Brain microvascular endothelial cell (primary cell): Measurements from ENCODE around the gene PDZRN3.

Experiments
- DNase-seq: peaks from one replicate; pipeline ENCODE4 v3.0.0-alpha.2; 2020
- H3K27ac ChIP-seq: fragments of 250-450 bp; sonication (Bioruptor Pico); 2 replicates; pipeline ENCODE4 v1.5.1; 2020; ENCODE audit warnings: mild to moderate bottlenecking, moderate library complexity
- H3K27me3 ChIP-seq: fragments of 250-450 bp; sonication (Bioruptor Pico); replicated peaks from 2 replicates; pipeline ENCODE4 v1.5.1; 2020; ENCODE audit warnings: mild to moderate bottlenecking
- H3K36me3 ChIP-seq: fragments of 250-450 bp; sonication (Bioruptor Pico); replicated peaks from 2 replicates; pipeline ENCODE4 v1.5.1; 2020; ENCODE audit warnings: mild to moderate bottlenecking
- H3K4me3 ChIP-seq: 2 replicates; pipeline ENCODE4 v1.5.1; 2011; ENCODE audit warnings: low read depth, mild to moderate bottlenecking, control low read depth, low read length, moderate library complexity
- CTCF ChIP-seq: IDR thresholded peaks from 2 replicates; pipeline ENCODE4 v1.5.1; 2011; ENCODE audit warnings: low read depth, mild to moderate bottlenecking, moderate library complexity, low read length, control low read depth, inconsistent platforms; ENCODE audit errors: missing control alignments
- in situ Hi-C: cut with HindIII; loops from 2 replicates; pipeline ENCODE4 v1.10.0; 2017; ENCODE audit warnings: low sequenced_read_pairs, low pct_ligation_motif_present

The PDZRN3 gene

DNA sequence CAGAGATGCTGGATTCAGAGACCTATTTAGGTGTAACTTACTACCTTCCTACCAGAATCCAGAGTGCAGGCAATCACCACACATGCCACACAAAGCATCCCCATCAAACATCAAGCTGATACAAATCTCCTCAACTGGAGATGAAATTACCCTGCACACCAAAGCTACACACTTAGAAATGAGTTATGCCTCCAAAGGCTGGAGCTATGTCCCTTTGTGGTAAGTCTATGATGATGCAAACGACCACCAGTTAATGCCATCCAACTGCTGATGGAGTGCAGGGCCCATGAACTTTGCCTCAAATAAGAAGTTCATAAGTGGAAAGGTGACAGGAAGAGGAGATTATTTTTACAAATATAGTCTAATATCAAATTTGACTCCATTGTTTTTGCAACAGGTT is 38.1 kb downstream of the PDZRN3 start:
- Histone ChIP-seq H3K27me3 (no peaks in the 10 kb centered on the region), H3K36me3 (no peaks in the 10 kb centered on the region), H3K27ac (no peak overlapping the region), H3K4me3 (no peak overlapping the region)
- no peak for DNase-seq
- in situ Hi-C loops = no loop called here
- no peak for TF ChIP-seq CTCF

DNA sequence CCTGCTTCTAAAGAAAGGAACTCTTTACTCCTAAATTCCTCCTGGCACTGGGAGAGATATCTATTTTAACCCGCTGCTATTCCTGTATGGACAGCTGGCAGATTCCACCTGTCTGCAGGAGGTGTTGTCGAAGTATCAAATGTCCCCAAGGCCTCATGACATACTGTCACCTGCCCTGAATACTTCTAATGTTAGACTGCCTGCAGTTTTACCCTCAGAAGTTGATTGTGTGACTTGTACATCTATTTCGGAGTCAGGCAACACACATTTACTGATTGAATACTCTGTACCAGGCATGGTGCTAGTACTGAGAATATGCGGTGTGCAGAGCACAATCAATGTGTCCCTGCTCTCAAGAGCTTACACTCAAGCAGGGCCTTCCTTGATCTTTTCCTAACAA is 38.6 kb downstream of the PDZRN3 start:
- Histone ChIP-seq H3K27ac (no peak overlapping the region), H3K4me3 (no peak overlapping the region), H3K36me3 (no peaks in the 10 kb centered on the region), H3K27me3 (no peaks in the 10 kb centered on the region)
- no peak for DNase-seq
- in situ Hi-C loops = no loop called here
- no peak for TF ChIP-seq CTCF

DNA sequence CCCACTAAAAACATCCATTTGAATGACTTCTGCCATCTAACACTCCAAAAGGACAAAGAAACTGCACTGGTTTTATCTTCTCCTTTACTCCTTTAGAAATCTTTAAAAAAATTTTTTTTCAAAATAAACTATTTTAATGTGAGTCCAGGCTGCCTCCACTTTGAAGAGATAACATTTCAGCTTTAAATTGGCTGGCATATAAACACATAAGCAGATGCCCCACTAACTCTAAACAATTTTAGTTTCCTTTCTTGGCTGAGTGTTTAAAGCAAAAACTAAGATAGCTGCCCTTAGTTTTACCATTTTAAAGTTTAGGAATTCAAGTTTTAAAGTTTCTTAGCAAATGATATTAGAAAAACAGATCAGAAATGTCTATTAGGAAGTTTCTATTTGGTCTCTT is 39.9 kb downstream of the PDZRN3 start:
- Histone ChIP-seq H3K27me3 (no peaks in the 10 kb centered on the region), H3K27ac (no peak overlapping the region), H3K36me3 (no peaks in the 10 kb centered on the region), H3K4me3 (no peak overlapping the region)
- no peak for DNase-seq
- in situ Hi-C loops = no loop called here
- no peak for TF ChIP-seq CTCF

- TF ChIP-seq CTCF = no peak
- no peak overlapping the region for H3K4me3 ChIP-seq
- H3K27ac ChIP-seq = no peak overlapping the region
- no peak for DNase-seq
- H3K36me3 ChIP-seq = no peaks in the 10 kb centered on the region
- in situ Hi-C loops = no loop called here
- H3K27me3 ChIP-seq = no peaks in the 10 kb centered on the region
These were observed 42.2 kb downstream of the PDZRN3 start for GRCh38 chr3:73582535-73582934.

DNA sequence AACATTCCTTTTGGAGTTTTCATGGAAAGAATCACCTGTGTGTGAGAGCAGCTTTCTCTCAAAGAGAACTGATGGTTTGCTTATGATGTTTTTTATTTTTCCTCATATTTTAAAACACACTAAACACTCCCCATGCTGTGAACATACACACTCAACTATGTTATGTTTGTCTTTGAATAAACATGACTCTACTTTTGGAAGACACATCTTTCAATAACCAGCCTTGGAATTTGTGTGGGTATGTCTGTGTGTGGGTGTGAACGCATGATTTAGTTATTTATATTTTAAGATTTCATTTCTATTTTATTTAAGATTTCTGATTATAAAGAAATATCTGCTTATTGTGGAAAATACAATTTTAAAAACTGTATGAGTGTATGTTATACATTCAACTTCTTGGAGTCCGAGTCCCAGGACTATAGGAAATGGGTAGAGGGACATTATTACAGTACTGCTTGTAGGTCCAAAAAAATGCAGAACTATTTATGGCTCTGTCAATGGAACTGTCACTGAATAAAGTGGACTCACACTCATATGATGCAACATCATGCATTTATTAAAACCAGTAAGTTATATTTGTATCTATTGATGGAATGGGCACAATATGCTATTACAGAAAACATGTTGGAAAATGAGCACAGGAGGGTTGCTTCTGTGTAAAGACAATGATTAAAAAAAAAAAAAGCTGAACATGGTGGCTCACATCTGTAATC is 43.5 kb downstream of the PDZRN3 start:
- no peaks in the 10 kb centered on the region for H3K36me3 ChIP-seq
- in situ Hi-C loops = no loop called here
- no peak for DNase-seq
- no peak for TF ChIP-seq CTCF
- H3K4me3 ChIP-seq = no peak overlapping the region
- peak overlapping the region; percentile 40 for H3K27ac ChIP-seq
- no peaks in the 10 kb centered on the region for H3K27me3 ChIP-seq

- TF ChIP-seq CTCF = no peak
- Histone ChIP-seq H3K4me3 (no peak overlapping the region), H3K27ac (peak overlapping the region; percentile 40), H3K36me3 (no peaks in the 10 kb centered on the region), H3K27me3 (no peaks in the 10 kb centered on the region)
- in situ Hi-C loops = no loop called here
- peak; percentile 91 for DNase-seq
These were observed 44.4 kb downstream of the PDZRN3 start for GRCh38 chr3:73580343-73580742.
